ENCODE data around the gene DOCK4. TPM values are rescaled to one million over a fixed set of nuclear protein-coding genes. Genes with fewer than 3 reads are reported as not detected.

Gene DOCK4
- total and polyA plus RNA-seq, 2 of the 8 experiments (the other 6 are each of a cell fraction or from before 2014, with no cell fraction given), result 5.1 to 23.6 TPM

GRCh38 chr7:112006071-112006470, 200.1 kb downstream of the DOCK4 start:
- H3K79me2 ChIP-seq (ENCODE audit: control insufficient read depth in 1 of 2, insufficient read depth in 2 of 2, low read length in 2 of 2), result no peaks in the 10 kb centered on the region
- H4K5ac ChIP-seq (ENCODE audit: insufficient read length, low read depth, low read length), result no peak overlapping the region
- no peak overlapping the region for H4K8ac ChIP-seq (ENCODE audit: extremely low read depth, insufficient read depth, low read length)
- no peak overlapping the region for H2BK120ac ChIP-seq (replicated peaks; ENCODE audit: low read depth, low read length)
- no peak overlapping the region for H3K4me3 ChIP-seq (ENCODE audit: extremely low read depth in 1 of 4, insufficient read depth in 2 of 4, low read depth in 3 of 4, low read length in 4 of 4)
- DNase-seq (ENCODE audit: low read depth in 1 of 2, low spot score in 2 of 2) (no peak), FAIRE-seq (no peak)
- no peak overlapping the region for H3K18ac ChIP-seq (ENCODE audit: extremely low read depth, low read length)
- no peak overlapping the region for H2BK5ac ChIP-seq (ENCODE audit: low read depth, low read length)
- no peak overlapping the region for H3K9ac ChIP-seq (replicated peaks in 1 of 4; ENCODE audit: extremely low read depth in 1 of 4, low read depth in 3 of 4, low read length in 3 of 4)
- H3K4me2 ChIP-seq (ENCODE audit: insufficient read depth in 1 of 2, low read depth in 2 of 2, low read length in 2 of 2), result no peak overlapping the region
- no peak overlapping the region for H2AFZ ChIP-seq (ENCODE audit: low read length)
- no peaks in the 10 kb centered on the region for H3K79me1 ChIP-seq (ENCODE audit: low read depth, low read length)
- H2BK15ac ChIP-seq (ENCODE audit: low read length), result no peak overlapping the region
- no peak overlapping the region for H4K91ac ChIP-seq (replicated peaks; ENCODE audit: insufficient read length, low read length)
- H3K56ac ChIP-seq (replicated peaks; ENCODE audit: insufficient read length, low read depth, low read length), result no peak overlapping the region
- H3K27ac ChIP-seq (ENCODE audit: low read depth, low read length), result no peak overlapping the region
- ChIA-PET POLR2A (ENCODE audit: partially characterized antibody) (no interaction called here), CTCF (ENCODE audit: partially characterized antibody) (interaction anchor here (0.8 kb wide), 1 partner anchor 14 kb away, joined by 3 read pairs; no protein-coding TSS in a partner anchor)
- H2BK20ac ChIP-seq (ENCODE audit: low read length), result no peak overlapping the region
- no peaks in the 10 kb centered on the region for H4K20me1 ChIP-seq (replicated peaks in 1 of 2; ENCODE audit: control insufficient read depth in 1 of 2, insufficient read depth in 2 of 2, low read length in 2 of 2)
- 88% methylated on average over 2 of the region's 2 CpGs; no CpG with 5 or more reads in 1 of the 2 experiments for WGBS, 2 experiments (ENCODE audit: extremely low coverage in 1 of 2, insufficient coverage in 1 of 2, insufficient read length in 1 of 2, insufficient replicate concordance in 2 of 2, low coverage in 1 of 2, low lambda C conversion rate in 2 of 2, missing lambda C conversion rate in 1 of 2)
- H3K23me2 ChIP-seq (ENCODE audit: low read depth, low read length), result no peaks in the 10 kb centered on the region
- H2BK12ac ChIP-seq (ENCODE audit: low read depth, low read length), result no peak overlapping the region
- H3K9me3 ChIP-seq (ENCODE audit: insufficient read depth in 2 of 2, low read depth in 1 of 2, low read length in 1 of 2), result no peaks in the 10 kb centered on the region
- H3K23ac ChIP-seq (ENCODE audit: insufficient read length), result no peak overlapping the region
- no peaks in the 10 kb centered on the region for H3K27me3 ChIP-seq (replicated peaks in 1 of 4; ENCODE audit: control insufficient read depth in 3 of 4, extremely low read depth in 1 of 4, insufficient read depth in 3 of 4, low read length in 3 of 4)
- no peak overlapping the region for H3K4ac ChIP-seq (replicated peaks; ENCODE audit: insufficient read length, low read depth, low read length)
- no peaks in the 10 kb centered on the region for H3K36me3 ChIP-seq (ENCODE audit: control insufficient read depth in 2 of 4, insufficient read depth in 4 of 4, low read length in 3 of 4)
- H3K14ac ChIP-seq (ENCODE audit: insufficient read length), result no peak overlapping the region
- no peak overlapping the region for H2AK5ac ChIP-seq (ENCODE audit: low read depth, low read length)
- no peaks in the 10 kb centered on the region for H3K4me1 ChIP-seq (replicated peaks in 1 of 4; ENCODE audit: control insufficient read depth in 3 of 4, insufficient read depth in 4 of 4, low read length in 3 of 4)
- TF ChIP-seq SIRT6 (IDR thresholded peaks at IDR 0.05; ENCODE audit: low read length), result no peak
- TF ChIP-seq EGR1 (IDR thresholded peaks at IDR 0.05; ENCODE audit: borderline replicate concordance, low read depth, low read length), result no peak
- no peak for TF ChIP-seq ZNF274 (IDR thresholded peaks at IDR 0.05; ENCODE audit: borderline replicate concordance, extremely low read depth, low read length)
- no peak for TF ChIP-seq NANOG (IDR thresholded peaks at IDR 0.05; ENCODE audit: insufficient read depth, low read depth, low read length, poor library complexity, severe bottlenecking)
- no peak for TF ChIP-seq CTCF (IDR thresholded peaks at IDR 0.05; ENCODE audit: control extremely low read depth in 1 of 3, insufficient read depth in 1 of 3, low read depth in 1 of 3, low read length in 3 of 3)
- TF ChIP-seq GABPA (IDR thresholded peaks at IDR 0.05; ENCODE audit: borderline replicate concordance, insufficient read depth, low read length), result no peak
- no peak for TF ChIP-seq EZH2 (IDR thresholded peaks at IDR 0.05; ENCODE audit: low read depth, low read length, severe bottlenecking)
- no peak for TF ChIP-seq NRF1 (IDR thresholded peaks at IDR 0.05; ENCODE audit: low read depth, low read length)

Measured in H1 (cell line).